NCI-H1930 (cell line): ENCODE data around the gene TCERG1L.
"Not testable (repeated sequence)": the region's sequence is repeated elsewhere in the genome, so short reads cannot be mapped to it uniquely, and the experiment has no call there.

Experiments
- DNase-seq, 2 experiments: peaks; one replicate each; lab custom pipeline; 2025; lab: John Stamatoyannopoulos, UW

Gene TCERG1L

GRCh38 chr10:131143425-131144165, 167.9 kb downstream of the TCERG1L start:
- DNase-seq, result no peak

- DNase-seq, result peak in 1 of 2 experiments; percentile 10
Measured at GRCh38 chr10:131142517-131143380, 168.8 kb downstream of the TCERG1L start.

GRCh38 chr10:131141645-131142516, 169.6 kb downstream of the TCERG1L start:
- DNase-seq, result peak; percentile 30 to 58

GRCh38 chr10:131141207-131141606, 170.3 kb downstream of the TCERG1L start:
- DNase-seq, result no peak

GRCh38 chr10:131140606-131141005, 170.9 kb downstream of the TCERG1L start:
- DNase-seq, result no peak

GRCh38 chr10:131137223-131137622, 174.3 kb downstream of the TCERG1L start:
- no peak for DNase-seq

- DNase-seq, result not testable (repeated sequence)
Measured at GRCh38 chr10:131136336-131136735, 175.2 kb downstream of the TCERG1L start.

GRCh38 chr10:131135716-131136115, 175.8 kb downstream of the TCERG1L start:
- no peak for DNase-seq

GRCh38 chr10:131134651-131135050, 176.9 kb downstream of the TCERG1L start:
- no peak for DNase-seq

GRCh38 chr10:131134001-131134576, 177.4 kb downstream of the TCERG1L start:
- no peak for DNase-seq

- DNase-seq, result no peak
Measured at GRCh38 chr10:131132681-131133080, 178.8 kb downstream of the TCERG1L start.

GRCh38 chr10:131131726-131132591, 179.6 kb downstream of the TCERG1L start:
- no peak for DNase-seq

- no peak for DNase-seq
Measured at GRCh38 chr10:131130025-131130424, 181.5 kb downstream of the TCERG1L start.

- peak; percentile 3 to 6 for DNase-seq
Measured at GRCh38 chr10:131129544-131129943, 182.0 kb downstream of the TCERG1L start.

GRCh38 chr10:131128731-131129130, 182.8 kb downstream of the TCERG1L start:
- DNase-seq, result no peak

GRCh38 chr10:131127610-131128009, 183.9 kb downstream of the TCERG1L start:
- no peak for DNase-seq

- DNase-seq, result no peak
Measured at GRCh38 chr10:131127138-131127589, 184.4 kb downstream of the TCERG1L start.

- no peak for DNase-seq
Measured at GRCh38 chr10:131126321-131127137, 185.0 kb downstream of the TCERG1L start.

- DNase-seq, result no peak
Measured at GRCh38 chr10:131125511-131126225, 185.9 kb downstream of the TCERG1L start.
